Stimulated activated CD4-positive, alpha-beta T cell treated with anti-CD3 and anti-CD28 coated beads, Interleukin-4, amount 100 ng/mL, for 24 hours (primary cell): ENCODE results near the gene CTDP1.

ENCODE experiments used
- DNase-seq: peaks from one replicate; pipeline ENCODE4 v3.0.0-alpha.2; 2020

CTDP1 gene

DNA sequence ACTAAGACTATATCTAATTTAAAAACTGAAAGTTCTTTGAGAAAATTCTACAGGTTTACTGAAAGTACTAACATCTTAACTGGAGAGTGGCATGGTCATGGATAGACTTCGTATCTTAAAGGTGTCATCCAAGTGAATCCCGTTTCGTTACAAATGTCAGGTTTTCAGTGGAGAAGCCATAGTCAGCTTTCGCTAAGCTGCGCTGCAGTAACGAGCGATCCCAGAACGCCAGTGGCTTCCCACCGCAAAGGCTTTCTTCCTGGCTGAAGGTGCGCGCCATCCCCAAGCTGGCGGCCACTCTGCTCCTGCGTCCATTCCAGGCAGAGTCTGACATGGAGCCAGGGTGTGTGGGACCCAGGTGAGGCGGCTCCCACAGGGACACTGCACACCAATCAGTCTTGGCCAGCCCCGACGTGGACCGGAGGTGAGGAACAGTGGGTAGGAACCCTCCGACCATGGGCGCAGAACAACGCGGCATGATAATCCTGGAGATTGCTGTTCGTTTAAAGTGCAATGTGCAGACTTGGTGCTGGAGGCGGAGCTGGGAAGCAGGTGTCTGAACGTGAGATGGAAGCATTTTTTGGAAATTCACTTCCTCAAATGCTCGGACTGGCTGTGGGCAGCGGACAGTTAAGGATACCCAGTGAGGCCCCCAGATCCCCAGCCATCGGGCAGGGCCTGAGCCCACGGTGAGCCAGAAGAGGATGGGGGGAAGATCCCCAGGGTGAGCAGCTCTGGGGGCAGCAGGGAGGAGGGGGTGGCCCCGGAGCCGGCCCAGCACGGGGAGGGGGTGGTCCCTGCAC lies 90.3 kb downstream of the CTDP1 start:
- DNase-seq: no peak

DNA sequence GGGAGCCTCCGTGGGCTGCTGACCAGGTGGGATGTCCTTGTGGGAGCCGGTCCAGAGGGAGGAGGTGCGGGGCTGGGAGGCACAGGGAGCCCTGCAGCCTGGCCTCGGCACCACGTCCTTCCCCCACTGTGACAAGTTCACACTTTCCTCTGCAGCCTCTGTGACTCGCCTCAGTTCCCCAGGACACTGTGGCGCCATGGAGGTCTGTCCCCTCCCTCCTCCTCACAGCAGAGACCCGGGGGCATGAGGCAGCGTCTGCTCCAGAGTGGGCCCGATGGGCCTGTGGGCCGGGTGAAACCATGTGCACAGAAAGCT lies 90.9 kb downstream of the CTDP1 start:
- no peak for DNase-seq

DNA sequence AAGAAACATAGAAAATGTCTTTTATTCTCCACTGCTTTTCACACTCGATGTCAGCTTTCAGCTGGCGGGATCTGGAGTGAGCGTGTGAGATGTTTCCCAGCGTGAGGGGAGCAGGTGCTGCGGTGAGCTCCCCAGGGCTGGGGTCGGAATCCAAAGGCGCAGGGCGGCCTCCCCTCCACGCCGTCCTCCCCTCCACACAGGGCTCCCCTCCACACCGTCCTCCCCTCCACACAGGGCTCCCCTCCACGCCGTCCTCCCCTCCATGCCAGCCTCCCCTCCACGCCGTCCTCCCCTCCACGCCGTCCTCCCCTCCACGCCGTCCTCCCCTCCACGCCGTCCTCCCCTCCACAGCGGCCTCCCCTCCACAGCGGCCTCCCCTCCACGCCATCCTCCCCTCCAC lies 91.2 kb downstream of the CTDP1 start:
- DNase-seq: no peak

DNA sequence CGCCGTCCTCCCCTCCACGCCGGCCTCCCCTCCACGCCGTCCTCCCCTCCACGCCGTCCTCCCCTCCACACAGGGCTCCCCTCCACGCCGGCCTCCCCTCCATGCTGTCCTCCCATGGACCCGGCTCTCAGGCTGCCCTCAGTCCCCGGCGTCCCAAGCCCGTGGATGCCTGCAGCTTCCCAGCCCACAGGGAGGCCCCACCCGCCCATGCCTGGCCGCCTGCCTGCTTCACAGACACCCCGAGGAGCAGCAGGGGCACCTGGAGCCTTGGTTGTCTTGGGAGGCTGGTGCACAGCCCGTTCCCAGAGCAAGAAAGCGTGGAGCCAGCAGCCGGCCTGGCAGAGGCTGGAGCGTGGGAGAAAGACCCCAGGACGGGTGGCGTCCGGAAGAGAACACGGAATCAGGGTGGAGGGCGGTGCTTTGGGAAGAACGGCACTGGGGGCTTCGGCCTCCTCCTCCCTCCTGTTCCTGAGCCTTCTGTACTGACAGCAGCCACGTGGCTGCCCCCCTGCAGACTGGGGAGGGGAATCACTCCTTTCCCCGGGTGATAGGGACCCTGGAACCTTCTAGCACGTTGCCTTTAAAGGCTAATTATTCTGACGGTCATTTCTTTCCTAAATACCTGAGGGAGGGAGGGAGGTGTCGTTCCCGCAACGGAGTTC lies 92.0 kb downstream of the CTDP1 start:
- DNase-seq: no peak

DNA sequence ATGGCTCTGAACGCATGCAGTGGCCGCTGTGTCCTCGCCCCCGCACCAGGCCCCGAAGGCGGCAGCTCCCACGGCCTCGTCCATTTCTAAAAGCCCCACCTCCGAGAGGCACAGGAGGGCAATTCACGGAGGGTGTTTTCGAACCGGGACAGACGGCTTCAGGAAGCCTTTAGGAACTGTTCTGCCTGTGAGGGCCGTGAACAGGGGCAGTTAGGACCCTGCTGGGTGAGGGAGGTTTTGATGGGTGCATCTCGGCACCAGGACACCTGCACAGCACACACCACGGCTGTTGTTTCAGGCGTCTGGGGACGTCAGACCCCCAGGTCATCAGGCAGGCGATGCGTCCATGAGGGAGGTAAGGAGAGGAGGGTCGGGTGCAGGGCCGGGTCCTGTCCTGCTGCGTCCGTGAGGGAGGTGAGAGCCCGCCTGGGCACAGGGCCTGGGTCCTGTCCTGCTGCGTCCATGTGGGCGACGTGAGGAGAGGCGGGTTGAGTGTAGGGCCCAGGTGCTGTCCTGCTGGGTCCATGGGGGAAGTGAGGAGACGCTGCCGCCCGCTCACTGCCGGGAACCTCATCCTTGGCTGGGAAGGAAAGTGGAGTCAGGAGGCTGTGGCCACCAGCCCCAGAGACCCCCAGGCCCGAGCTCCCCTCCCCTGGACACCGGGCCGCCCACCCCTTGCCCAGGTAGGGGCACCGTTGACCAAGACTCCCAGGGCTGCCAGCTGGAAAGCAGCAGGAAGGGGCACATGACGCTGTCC lies 92.7 kb downstream of the CTDP1 start:
- DNase-seq: no peak

DNA sequence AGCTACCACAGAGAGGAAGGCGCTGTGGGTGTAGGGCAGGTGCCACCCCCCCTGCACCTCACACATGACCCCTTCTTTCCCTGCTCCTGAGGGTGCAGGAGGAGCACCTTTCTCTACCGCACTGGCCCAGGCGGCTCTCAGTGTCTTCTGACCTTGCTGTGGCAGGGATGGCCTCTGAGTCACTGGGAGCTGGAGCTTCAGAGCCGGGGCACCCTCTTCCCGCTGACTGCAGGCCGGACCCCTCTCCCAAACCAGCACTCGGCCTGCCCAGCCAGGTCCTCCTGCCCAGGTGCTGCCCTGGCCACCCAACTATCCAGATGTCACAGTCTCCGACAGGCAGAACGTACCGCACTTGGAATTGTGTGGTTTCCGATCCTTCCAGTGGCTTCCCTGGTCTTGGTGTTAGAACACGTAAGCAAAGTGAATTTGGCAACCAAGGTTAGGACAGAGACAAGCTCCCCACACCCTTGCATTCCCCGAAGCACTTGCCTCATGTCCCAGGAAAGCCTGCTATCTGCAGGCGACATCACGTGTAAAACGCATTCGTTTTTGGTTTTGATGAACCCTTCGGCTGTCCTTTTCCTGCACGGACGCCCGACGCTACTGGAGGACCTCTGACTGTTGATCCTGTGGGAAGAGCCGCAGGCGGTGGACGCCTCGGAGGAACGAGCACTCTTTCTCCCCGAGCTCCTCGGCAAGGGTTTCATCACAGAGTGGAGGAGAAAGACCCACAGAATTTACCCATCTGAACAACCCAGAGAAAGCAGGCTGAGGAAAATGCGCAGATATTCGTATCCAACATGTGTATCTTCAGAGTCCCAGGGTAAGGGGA lies 93.5 kb downstream of the CTDP1 start:
- no peak for DNase-seq

DNA sequence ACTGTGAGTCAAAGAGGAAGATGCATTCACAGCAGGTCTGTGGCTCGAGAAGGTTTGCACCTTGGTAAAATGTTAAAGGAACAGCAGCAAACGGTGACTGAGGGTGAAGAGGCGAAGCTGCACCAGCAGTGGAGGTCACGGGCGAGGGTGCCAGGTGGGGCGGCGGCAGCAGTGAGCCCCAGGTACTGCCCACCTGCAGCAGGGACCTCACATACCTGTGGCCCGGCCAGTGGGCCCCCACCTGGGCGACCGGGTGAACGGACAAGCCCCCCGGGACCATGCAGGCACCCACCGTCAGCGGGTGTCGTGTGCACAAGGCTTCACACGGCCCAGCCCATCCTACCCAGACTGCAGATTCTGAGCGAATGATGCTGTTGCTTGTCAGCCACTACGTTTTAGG lies 94.5 kb downstream of the CTDP1 start:
- DNase-seq: no peak

DNA sequence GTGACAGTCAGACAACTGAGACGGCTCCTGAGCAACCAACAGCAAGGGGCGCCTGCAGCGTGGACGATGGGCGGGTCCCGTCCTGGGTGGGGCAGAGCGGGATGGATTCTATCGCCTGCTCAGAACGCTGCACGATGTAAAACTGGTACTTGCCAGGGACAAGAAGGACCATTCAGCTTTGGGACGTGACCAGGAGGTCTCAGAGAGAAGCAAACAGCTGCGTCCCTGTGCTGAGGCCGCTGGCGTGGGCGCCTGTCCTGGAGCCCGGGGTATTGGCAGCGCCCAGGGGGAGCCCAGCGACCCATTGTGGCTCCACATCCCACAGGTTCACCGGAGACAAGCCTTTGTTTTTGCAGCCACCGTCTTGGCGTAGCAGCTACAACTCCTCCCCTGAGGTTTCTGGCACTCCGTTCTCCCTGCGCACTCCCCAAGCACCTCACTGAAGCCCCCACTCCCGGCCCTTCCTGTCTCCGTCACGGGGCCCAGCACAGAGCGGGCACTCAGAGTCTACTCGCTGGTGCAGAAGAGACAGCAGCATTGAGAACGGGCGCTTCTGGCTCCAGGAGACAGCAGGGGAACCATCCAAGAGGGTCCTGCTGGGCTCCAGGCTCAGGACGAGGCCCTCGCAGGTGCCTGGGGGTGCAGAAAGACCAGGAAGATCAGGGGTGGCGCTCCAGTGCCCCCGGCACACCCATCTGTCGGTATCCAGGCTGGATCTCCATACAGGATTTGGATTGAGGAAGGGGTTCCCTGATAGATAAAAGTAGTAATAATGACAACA lies 96.0 kb downstream of the CTDP1 start:
- no peak for DNase-seq

DNA sequence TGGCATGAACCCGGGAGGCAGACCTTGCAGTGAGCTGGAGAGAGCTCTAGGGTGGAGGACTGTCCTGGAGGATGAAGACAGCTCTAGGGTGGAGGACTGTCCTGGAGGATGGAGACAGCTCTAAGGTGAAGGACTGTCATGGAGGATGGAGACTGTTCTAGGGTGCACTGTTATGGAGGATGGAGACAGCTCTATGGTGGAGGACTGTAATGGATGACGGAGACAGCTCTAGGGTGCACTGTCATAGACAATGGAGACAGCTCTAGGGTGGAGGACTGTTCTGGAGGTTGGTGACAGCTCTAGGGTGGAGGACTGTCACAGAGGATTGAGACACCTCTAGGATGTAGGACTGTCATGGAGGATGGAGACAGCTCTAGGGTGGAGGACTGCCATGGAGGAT lies 97.1 kb downstream of the CTDP1 start:
- DNase-seq: no peak

DNA sequence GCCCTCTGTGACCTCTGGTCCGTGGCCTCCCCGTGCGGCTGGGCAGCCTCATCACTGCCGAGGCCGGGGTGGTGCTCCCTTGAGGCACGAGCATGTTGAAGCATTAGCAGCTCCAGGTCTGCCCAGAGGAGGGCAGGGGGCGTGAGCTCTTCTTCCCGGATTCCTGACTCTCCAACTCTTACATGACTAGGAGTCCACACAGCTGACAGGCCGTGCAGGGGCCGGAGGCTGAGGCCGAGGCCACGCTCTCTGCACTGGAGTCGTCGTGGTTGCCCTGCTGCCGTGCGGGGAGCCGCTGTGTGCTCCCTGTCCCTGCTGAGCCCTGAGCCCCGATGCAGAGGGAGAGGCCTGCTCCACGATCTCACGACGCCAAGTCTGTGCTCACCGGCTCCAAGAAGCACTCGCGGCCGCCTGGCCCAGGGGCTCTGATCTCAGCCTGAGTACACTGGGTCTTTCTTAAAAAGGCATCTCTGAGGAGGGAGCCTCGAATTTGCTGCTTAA lies 98.7 kb downstream of the CTDP1 start:
- DNase-seq: no peak

DNA sequence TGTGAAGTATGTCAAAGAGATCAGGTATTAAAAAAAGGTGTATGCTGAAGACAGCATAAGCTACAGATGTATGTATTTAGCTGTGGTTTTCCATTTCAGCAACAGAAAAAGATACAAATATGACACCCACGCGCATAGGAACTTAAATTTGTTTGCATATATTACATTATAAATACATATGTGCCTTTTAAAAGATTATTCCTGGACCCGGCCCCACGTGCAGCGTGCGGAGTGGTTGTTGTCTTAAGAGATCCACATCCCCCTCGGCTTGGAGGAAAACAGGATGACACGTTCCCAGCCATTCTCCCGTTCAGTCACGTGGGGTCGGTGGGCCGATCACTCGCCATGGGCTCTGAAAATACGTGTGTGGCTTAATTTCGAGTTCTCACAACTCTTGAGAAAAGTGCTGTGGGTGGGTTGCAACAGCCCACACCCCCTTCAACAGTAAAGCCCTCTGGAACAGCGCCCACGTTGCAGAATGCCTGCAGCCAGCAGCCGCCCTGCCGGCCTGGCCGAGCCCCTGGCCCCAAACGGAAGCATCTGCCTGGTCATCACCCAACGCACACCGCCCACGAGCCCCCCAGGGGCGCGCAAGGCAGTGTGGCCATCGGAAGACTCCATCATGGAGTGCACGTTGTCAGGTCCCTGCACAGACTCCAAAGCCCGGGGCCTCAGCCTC lies 99.6 kb downstream of the CTDP1 start:
- no peak for DNase-seq

DNA sequence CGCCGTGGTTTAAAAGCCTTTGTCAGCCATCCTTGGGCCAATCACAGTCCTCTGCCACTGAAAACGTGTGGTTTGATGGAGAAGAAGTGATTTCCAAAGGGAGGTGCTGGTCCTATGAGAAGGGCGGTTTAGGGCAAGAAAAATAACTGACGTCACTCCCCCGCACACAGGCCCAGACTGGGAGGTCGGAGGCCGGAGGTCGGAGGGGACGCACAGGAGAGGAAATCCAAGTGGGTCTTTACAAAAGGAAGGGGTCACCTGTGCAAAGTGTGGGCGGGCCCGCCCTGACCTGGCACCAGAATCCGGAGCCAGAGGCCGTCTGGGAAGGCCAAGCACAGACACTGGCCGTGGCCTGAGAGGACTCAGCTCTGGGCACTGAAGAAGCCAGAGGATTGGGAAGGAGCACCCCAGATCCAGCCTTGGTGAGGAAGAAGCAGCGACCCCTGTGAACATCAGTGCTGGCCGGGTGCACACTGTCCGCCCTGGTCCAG lies 100.1 kb downstream of the CTDP1 start:
- no peak for DNase-seq

DNA sequence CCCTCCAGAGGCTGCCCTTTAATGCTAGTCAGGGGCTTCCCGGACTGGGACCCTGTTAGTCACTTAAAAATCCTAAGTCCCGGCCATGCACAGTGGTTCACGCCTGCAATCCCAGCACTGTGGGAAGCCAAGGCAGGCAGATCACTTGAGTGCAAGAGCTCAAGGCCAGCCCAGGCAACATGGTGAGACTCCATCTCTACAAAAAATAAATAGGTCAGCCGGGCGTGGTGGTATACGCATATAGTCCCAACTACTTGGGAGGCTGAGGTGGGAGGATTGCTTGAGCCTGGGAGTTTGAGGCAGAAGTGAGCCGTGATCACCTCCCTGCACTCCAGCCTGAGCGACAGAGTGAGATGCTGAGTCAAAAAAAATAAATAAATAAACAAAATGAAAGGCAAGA lies 100.9 kb downstream of the CTDP1 start:
- DNase-seq: no peak

DNA sequence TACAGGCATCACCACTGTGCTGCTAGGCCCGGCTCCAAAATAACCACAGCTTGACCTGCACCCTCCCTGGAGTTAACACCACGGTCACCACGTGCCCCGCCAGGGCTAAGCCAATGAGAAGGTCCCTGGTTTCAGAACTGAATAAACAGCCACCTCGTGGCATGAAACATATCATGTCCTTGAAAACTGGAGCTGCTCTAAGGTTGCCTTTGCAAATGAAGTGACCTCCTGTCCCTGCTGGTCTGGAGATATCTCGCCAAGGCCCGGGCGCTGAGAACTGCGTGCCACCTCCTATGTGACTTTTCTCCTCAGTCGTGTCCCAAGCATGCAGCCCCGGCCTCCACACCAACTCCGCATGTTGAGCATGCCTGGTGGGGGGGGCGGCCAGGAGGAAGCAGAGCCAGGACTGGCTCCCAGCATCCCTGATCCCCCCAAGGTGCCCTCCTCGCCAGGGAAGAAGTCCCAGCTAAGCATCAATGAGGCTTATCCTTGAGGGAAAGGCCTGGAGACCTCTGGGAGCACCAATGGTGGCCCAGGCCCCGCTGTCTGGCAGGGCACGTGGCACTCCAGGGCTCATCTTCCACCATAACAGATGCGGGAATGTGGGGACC lies 101.8 kb downstream of the CTDP1 start:
- no peak for DNase-seq

DNA sequence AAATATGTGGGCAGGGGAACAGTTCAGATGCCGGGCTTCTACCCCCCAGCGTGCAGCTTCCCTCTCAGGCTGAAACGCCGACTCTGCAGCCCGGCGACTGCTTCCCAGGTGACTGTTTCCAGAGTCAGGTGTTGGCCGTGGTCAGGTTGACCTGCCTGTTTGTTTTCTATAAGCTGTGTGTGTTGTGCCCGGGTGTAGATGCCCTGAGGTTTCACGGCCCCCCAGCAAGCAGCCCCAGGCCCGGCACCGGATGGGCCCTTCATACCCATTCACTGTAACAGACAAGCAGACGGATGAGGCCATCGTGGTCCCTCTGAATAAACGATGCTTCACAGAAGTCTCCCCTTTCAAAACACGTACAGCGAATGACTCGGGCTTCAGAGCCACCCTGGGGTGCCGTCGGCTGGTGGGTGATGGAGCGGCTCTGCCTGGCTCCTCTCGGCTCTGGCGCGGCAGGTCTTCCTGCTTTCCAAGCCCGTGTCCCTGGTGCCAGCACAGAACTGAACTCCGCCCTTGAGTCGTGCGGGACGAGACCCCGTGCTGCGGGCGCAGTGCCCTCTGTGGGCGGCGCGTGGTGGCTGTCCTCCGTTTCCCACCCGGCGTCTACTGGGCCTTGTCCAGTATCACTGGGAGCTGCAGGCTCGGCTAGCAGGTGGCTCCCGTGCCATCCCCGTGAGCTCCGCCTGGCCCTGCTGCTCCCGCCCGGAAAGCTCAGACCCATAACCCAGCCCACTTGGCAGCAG lies 103.1 kb downstream of the CTDP1 start:
- no peak for DNase-seq

DNA sequence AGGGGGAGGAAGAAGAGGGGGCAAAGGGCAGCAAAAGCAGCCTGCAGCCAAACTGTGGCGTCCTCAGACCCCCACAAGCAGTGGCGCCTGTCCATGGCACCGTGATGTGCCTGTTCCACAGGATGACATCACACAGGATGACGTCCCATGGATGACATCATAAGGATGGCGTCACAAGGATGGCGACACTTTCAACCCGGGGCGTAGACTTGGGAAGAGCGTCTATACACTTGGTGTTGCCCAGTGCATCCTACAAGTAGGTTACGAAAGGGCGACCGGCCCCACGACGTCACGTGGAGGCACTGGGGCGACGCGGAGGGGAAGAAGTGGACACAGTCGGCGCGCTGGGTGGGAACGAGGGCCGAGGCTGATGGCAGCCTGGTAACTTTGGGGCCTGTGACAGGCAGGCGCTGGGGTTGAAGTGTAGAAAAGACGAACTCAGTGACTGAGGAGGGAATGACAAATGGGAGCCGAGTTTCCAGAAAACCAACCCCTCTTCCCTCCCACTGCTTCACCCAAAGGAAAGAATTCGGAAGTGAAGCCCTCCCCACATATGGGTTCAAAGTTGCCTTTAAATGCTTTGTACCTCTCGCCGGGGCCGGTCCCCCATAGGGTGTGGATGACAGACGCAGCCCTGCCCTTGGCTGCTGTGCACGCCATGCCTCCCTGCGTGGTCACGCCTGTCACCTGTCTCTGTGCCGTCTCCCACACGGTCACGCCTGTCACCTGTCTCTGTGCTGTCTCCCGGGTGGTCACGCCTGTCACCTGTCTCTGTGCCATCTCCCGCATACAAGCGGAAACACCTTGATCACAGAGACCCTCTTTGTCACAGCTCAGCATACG lies 104.7 kb downstream of the CTDP1 start:
- DNase-seq: no peak

DNA sequence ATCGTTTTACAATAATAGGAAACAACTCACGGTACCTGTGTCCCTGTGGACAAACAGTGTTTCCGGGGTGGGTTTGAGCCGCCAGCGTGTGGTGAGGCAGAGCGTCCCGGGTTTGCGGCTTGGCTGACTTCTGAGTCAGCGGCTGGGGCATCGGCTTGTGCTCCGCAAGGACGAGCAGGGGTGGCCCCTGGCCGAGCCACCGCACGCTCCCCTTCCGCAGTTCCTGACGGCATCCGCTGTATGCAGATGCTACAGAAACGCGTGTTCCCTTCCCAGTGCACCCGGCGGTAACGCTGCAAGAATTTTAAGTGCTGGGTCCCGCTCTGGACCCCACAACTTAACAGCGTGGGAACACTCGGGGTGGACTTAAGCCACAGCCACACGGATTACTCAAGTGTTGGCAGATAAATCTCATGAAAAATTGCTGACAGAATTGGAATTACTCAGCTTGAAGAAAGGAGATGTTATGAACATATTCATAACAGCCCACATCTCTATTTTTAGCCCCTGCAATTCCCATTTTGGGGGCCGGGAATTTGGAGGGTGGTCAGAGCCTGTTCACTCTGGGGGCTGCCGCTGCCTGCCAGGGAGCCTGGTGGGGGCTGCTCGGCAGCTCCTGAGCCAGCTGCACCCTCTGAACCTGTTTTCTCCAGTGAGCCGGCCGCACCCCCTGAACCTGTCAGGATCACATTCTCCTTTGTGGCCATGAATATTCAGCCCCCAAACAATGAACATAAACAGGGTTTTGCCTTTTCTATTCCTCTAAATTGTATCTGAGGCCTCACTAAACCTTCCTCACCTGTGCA lies 105.6 kb downstream of the CTDP1 start:
- DNase-seq: no peak

DNA sequence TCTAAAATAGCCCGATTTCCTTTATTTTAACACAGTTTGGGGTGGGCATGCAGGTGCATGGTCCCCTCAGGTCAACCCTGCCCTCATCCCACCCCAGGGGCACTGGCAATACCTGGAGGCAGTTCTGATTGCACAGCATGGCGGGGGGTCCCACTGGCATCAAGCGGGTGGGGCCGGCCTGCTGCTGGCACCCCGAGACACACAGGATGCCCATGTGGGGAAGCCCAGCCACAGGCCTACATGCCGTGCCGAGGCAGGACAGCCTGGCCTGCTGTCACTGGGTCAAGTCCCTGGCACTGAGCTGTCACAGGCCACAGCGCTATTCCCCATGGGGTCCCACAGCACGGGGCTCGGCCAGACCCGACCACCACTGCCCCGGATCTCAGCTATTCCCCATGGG lies 106.2 kb downstream of the CTDP1 start:
- no peak for DNase-seq
